Hippocampal formation (tissue), 2 donors: ENCODE measurements around the gene FBLIM1.

ENCODE experiments used
- DNase-seq, 2 donors: peaks; one replicate each; lab custom pipeline; 2025; lab: John Stamatoyannopoulos, UW

Gene FBLIM1

GRCh38 chr1:15758343-15758931, at the start of gene FBLIM1:
FBLIM1 (plus strand) TSS chr1:15758795; CDS start chr1:15764984, 6,189 bp downstream.
- DNase-seq, result no peak

GRCh38 chr1:15709226-15709625, 49.4 kb upstream of the FBLIM1 start:
- DNase-seq, result no peak

GRCh38 chr1:15712168-15712567, 46.4 kb upstream of the FBLIM1 start:
- DNase-seq, result no peak

GRCh38 chr1:15714406-15715136, 44.0 kb upstream of the FBLIM1 start:
- peak; percentile 23 to 46 for DNase-seq

- no peak for DNase-seq
Observed at GRCh38 chr1:15717418-15718125, 41.0 kb upstream of the FBLIM1 start.

GRCh38 chr1:15718199-15718601, 40.4 kb upstream of the FBLIM1 start:
- DNase-seq, result no peak

- no peak for DNase-seq
Observed at GRCh38 chr1:15719381-15720120, 39.0 kb upstream of the FBLIM1 start.

GRCh38 chr1:15720861-15721260, 37.7 kb upstream of the FBLIM1 start:
- no peak for DNase-seq

- no peak for DNase-seq
Observed at GRCh38 chr1:15722411-15722810, 36.2 kb upstream of the FBLIM1 start.

- no peak for DNase-seq
Observed at GRCh38 chr1:15722836-15723532, 35.6 kb upstream of the FBLIM1 start.

- DNase-seq, result no peak
Observed at GRCh38 chr1:15723631-15724246, 34.9 kb upstream of the FBLIM1 start.

GRCh38 chr1:15724949-15725880, 33.4 kb upstream of the FBLIM1 start:
- DNase-seq, result no peak

GRCh38 chr1:15726508-15726907, 32.1 kb upstream of the FBLIM1 start:
- DNase-seq, result no peak

- no peak for DNase-seq
Observed at GRCh38 chr1:15727021-15727420, 31.6 kb upstream of the FBLIM1 start.

- no peak for DNase-seq
Observed at GRCh38 chr1:15727424-15727823, 31.2 kb upstream of the FBLIM1 start.

- no peak for DNase-seq
Observed at GRCh38 chr1:15727866-15728534, 30.6 kb upstream of the FBLIM1 start.

- DNase-seq, result no peak
Observed at GRCh38 chr1:15728937-15729657, 29.5 kb upstream of the FBLIM1 start.

GRCh38 chr1:15730423-15730822, 28.2 kb upstream of the FBLIM1 start:
- no peak for DNase-seq

GRCh38 chr1:15730936-15731335, 27.7 kb upstream of the FBLIM1 start:
- DNase-seq, result no peak
